ENCODE measurements around the gene RNF8. TPM values are rescaled to one million over a fixed set of nuclear protein-coding genes. Genes with fewer than 3 reads are reported as not detected.
"Not testable (repeated sequence)": the region's sequence is repeated elsewhere in the genome, so short reads cannot be mapped to it uniquely, and the experiment has no call there.

RNF8 gene
- total RNA-seq, 1 donor from 2014 or later, result 6.3 TPM

GRCh38 chr6:37321101-37321500, 32.7 kb upstream of the RNF8 start:
- H3K4me3 ChIP-seq (ENCODE audit: low read length in 3 of 3), result no peak overlapping the region
- no peaks in the 10 kb centered on the region for H3K27me3 ChIP-seq (ENCODE audit: control insufficient read depth in 3 of 3, insufficient read depth in 3 of 3, low read length in 3 of 3)
- no peak overlapping the region for H3K9ac ChIP-seq (ENCODE audit: low read depth in 1 of 3, low read length in 3 of 3)
- no peaks in the 10 kb centered on the region for H3K4me1 ChIP-seq (ENCODE audit: control insufficient read depth in 3 of 3, insufficient read depth in 3 of 3, low read length in 3 of 3)
- H3K9me3 ChIP-seq (ENCODE audit: control insufficient read depth in 3 of 3, low read length in 3 of 3), result no peaks in the 10 kb centered on the region
- H3K36me3 ChIP-seq (ENCODE audit: control insufficient read depth in 3 of 3, insufficient read depth in 3 of 3, low read length in 3 of 3), result peaks cover 30 to 35% (median 33%) of the 10 kb centered on the region in 3 donors
- H3K27ac ChIP-seq (ENCODE audit: low read depth, low read length), result no peak overlapping the region

- no peaks in the 10 kb centered on the region for H3K27me3 ChIP-seq (ENCODE audit: control insufficient read depth in 3 of 3, insufficient read depth in 3 of 3, low read length in 3 of 3)
- H3K9me3 ChIP-seq (ENCODE audit: control insufficient read depth in 3 of 3, low read length in 3 of 3), result no peaks in the 10 kb centered on the region
- peaks cover 24 to 28% (median 26%) of the 10 kb centered on the region in 3 donors for H3K36me3 ChIP-seq (ENCODE audit: control insufficient read depth in 3 of 3, insufficient read depth in 3 of 3, low read length in 3 of 3)
- H3K9ac ChIP-seq (ENCODE audit: low read depth in 1 of 3, low read length in 3 of 3), result no peak overlapping the region
- H3K27ac ChIP-seq (ENCODE audit: low read depth, low read length), result no peak overlapping the region
- H3K4me1 ChIP-seq (ENCODE audit: control insufficient read depth in 3 of 3, insufficient read depth in 3 of 3, low read length in 3 of 3), result no peaks in the 10 kb centered on the region
- H3K4me3 ChIP-seq (ENCODE audit: low read length in 3 of 3), result no peak overlapping the region
Observed at GRCh38 chr6:37321516-37322415, 32.0 kb upstream of the RNF8 start.

- H3K9ac ChIP-seq (ENCODE audit: low read depth in 1 of 3, low read length in 3 of 3), result no peak overlapping the region
- no peaks in the 10 kb centered on the region for H3K4me1 ChIP-seq (ENCODE audit: control insufficient read depth in 3 of 3, insufficient read depth in 3 of 3, low read length in 3 of 3)
- no peak overlapping the region for H3K27ac ChIP-seq (ENCODE audit: low read depth, low read length)
- no peaks in the 10 kb centered on the region for H3K27me3 ChIP-seq (ENCODE audit: control insufficient read depth in 3 of 3, insufficient read depth in 3 of 3, low read length in 3 of 3)
- H3K4me3 ChIP-seq (ENCODE audit: low read length in 3 of 3), result no peak overlapping the region
- peaks cover 6 to 14% (median 12%) of the 10 kb centered on the region in 3 donors for H3K36me3 ChIP-seq (ENCODE audit: control insufficient read depth in 3 of 3, insufficient read depth in 3 of 3, low read length in 3 of 3)
- H3K9me3 ChIP-seq (ENCODE audit: control insufficient read depth in 3 of 3, low read length in 3 of 3), result no peaks in the 10 kb centered on the region
Observed at GRCh38 chr6:37323580-37323979, 30.2 kb upstream of the RNF8 start.

GRCh38 chr6:37324131-37325033, 29.4 kb upstream of the RNF8 start:
- Histone ChIP-seq H3K9ac (ENCODE audit: low read depth in 1 of 3, low read length in 3 of 3) (no peak overlapping the region), H3K4me3 (ENCODE audit: low read length in 3 of 3) (no peak overlapping the region), H3K27me3 (ENCODE audit: control insufficient read depth in 3 of 3, insufficient read depth in 3 of 3, low read length in 3 of 3) (no peaks in the 10 kb centered on the region), H3K36me3 (ENCODE audit: control insufficient read depth in 3 of 3, insufficient read depth in 3 of 3, low read length in 3 of 3) (peaks cover 5 to 12% (median 10%) of the 10 kb centered on the region in 3 donors), H3K27ac (ENCODE audit: low read depth, low read length) (no peak overlapping the region), H3K9me3 (ENCODE audit: control insufficient read depth in 3 of 3, low read length in 3 of 3) (no peaks in the 10 kb centered on the region), H3K4me1 (ENCODE audit: control insufficient read depth in 3 of 3, insufficient read depth in 3 of 3, low read length in 3 of 3) (no peaks in the 10 kb centered on the region)

GRCh38 chr6:37330345-37330744, 23.4 kb upstream of the RNF8 start:
- peaks cover 10 to 27% (median 24%) of the 10 kb centered on the region in 3 donors for H3K36me3 ChIP-seq (ENCODE audit: control insufficient read depth in 3 of 3, insufficient read depth in 3 of 3, low read length in 3 of 3)
- H3K27me3 ChIP-seq (ENCODE audit: control insufficient read depth in 3 of 3, insufficient read depth in 3 of 3, low read length in 3 of 3); H3K9me3 ChIP-seq (ENCODE audit: control insufficient read depth in 3 of 3, low read length in 3 of 3); H3K9ac ChIP-seq (ENCODE audit: low read depth in 1 of 3, low read length in 3 of 3); H3K27ac ChIP-seq (ENCODE audit: low read depth, low read length); H3K4me1 ChIP-seq (ENCODE audit: control insufficient read depth in 3 of 3, insufficient read depth in 3 of 3, low read length in 3 of 3); H3K4me3 ChIP-seq (ENCODE audit: low read length in 3 of 3): not testable (repeated sequence)

- Histone ChIP-seq H3K4me3 (ENCODE audit: low read length in 3 of 3) (no peak overlapping the region), H3K4me1 (ENCODE audit: control insufficient read depth in 3 of 3, insufficient read depth in 3 of 3, low read length in 3 of 3) (peaks cover 0 to 5% (median 0%) of the 10 kb centered on the region in 3 donors), H3K36me3 (ENCODE audit: control insufficient read depth in 3 of 3, insufficient read depth in 3 of 3, low read length in 3 of 3) (peaks cover 10 to 27% (median 24%) of the 10 kb centered on the region in 3 donors), H3K9ac (ENCODE audit: low read depth in 1 of 3, low read length in 3 of 3) (peak overlapping the region in 1 of 3 donors; percentile 1), H3K27me3 (ENCODE audit: control insufficient read depth in 3 of 3, insufficient read depth in 3 of 3, low read length in 3 of 3) (no peaks in the 10 kb centered on the region), H3K27ac (ENCODE audit: low read depth, low read length) (no peak overlapping the region), H3K9me3 (ENCODE audit: control insufficient read depth in 3 of 3, low read length in 3 of 3) (no peaks in the 10 kb centered on the region)
Observed at GRCh38 chr6:37331047-37331446, 22.7 kb upstream of the RNF8 start.

GRCh38 chr6:37332894-37333293, 20.9 kb upstream of the RNF8 start:
- H3K36me3 ChIP-seq (ENCODE audit: control insufficient read depth in 3 of 3, insufficient read depth in 3 of 3, low read length in 3 of 3), result peaks cover 10 to 27% (median 24%) of the 10 kb centered on the region in 3 donors

GRCh38 chr6:37334047-37334446, 19.7 kb upstream of the RNF8 start:
- no peak overlapping the region for H3K4me3 ChIP-seq (ENCODE audit: low read length in 3 of 3)
- peaks cover 8 to 26% (median 22%) of the 10 kb centered on the region in 3 donors for H3K36me3 ChIP-seq (ENCODE audit: control insufficient read depth in 3 of 3, insufficient read depth in 3 of 3, low read length in 3 of 3)
- H3K4me1 ChIP-seq (ENCODE audit: control insufficient read depth in 3 of 3, insufficient read depth in 3 of 3, low read length in 3 of 3), result peaks cover 0 to 5% (median 0%) of the 10 kb centered on the region in 3 donors
- no peak overlapping the region for H3K9ac ChIP-seq (ENCODE audit: low read depth in 1 of 3, low read length in 3 of 3)
- H3K9me3 ChIP-seq (ENCODE audit: control insufficient read depth in 3 of 3, low read length in 3 of 3), result no peaks in the 10 kb centered on the region
- H3K27ac ChIP-seq (ENCODE audit: low read depth, low read length), result no peak overlapping the region
- no peaks in the 10 kb centered on the region for H3K27me3 ChIP-seq (ENCODE audit: control insufficient read depth in 3 of 3, insufficient read depth in 3 of 3, low read length in 3 of 3)

More at GRCh38 chr6:37332894-37333293, 20.9 kb upstream of the RNF8 start:
- no peaks in the 10 kb centered on the region for H3K27me3 ChIP-seq (ENCODE audit: control insufficient read depth in 3 of 3, insufficient read depth in 3 of 3, low read length in 3 of 3)
- H3K27ac ChIP-seq (ENCODE audit: low read depth, low read length), result no peak overlapping the region
- H3K9ac ChIP-seq (ENCODE audit: low read depth in 1 of 3, low read length in 3 of 3), result no peak overlapping the region
- H3K9me3 ChIP-seq (ENCODE audit: control insufficient read depth in 3 of 3, low read length in 3 of 3), result no peaks in the 10 kb centered on the region
- peaks cover 0 to 5% (median 0%) of the 10 kb centered on the region in 3 donors for H3K4me1 ChIP-seq (ENCODE audit: control insufficient read depth in 3 of 3, insufficient read depth in 3 of 3, low read length in 3 of 3)
- H3K4me3 ChIP-seq (ENCODE audit: low read length in 3 of 3), result no peak overlapping the region

- not testable (repeated sequence) for H3K9me3 ChIP-seq (ENCODE audit: control insufficient read depth in 3 of 3, low read length in 3 of 3); H3K9ac ChIP-seq (ENCODE audit: low read depth in 1 of 3, low read length in 3 of 3); H3K27ac ChIP-seq (ENCODE audit: low read depth, low read length); H3K4me3 ChIP-seq (ENCODE audit: low read length in 3 of 3); H3K27me3 ChIP-seq (ENCODE audit: control insufficient read depth in 3 of 3, insufficient read depth in 3 of 3, low read length in 3 of 3); H3K36me3 ChIP-seq (ENCODE audit: control insufficient read depth in 3 of 3, insufficient read depth in 3 of 3, low read length in 3 of 3); H3K4me1 ChIP-seq (ENCODE audit: control insufficient read depth in 3 of 3, insufficient read depth in 3 of 3, low read length in 3 of 3)
Observed at GRCh38 chr6:37338317-37338716, 15.5 kb upstream of the RNF8 start.

All from skeletal muscle tissue (tissue), 4 donors.